ENCODE results near the gene PLLP. TPM values are rescaled to one million over a fixed set of nuclear protein-coding genes. Genes with fewer than 3 reads are reported as not detected.

Gene PLLP
- total and polyA plus RNA-seq, 12 donors = 1.0 to 10.0 (median 2.7) TPM

DNA sequence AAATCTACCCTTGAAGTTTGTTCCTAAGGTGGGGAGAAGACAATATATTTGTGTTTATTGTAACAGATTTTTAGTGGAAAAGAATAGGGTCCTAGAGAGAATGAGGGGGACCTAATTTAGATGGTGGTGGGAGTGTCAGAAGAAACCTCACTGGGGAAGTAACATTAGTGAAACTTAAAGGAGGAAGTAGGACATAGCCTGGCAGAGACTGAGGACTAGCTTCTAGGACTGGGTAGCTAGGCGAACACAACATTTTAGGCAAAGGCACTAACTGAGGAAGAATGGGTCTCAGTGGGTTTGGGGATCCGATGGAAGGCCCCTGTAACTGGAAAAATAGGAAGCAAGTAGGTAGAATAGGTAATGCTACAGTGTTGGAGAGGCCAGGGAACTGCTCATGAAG, 43.6 kb downstream of the PLLP start:
- intact Hi-C loops (cut with DNase I) = loop anchor here in 1 of 2 donors (10.0 kb wide), 1 partner anchor 46 kb away; no protein-coding TSS in a partner anchor
- Histone ChIP-seq H3K27ac (no peak overlapping the region), H3K4me1 (replicated peaks in 1 of 2) (peaks cover 2 to 6% of the 10 kb centered on the region in 2 donors), H3K4me3 (no peak overlapping the region), H3K36me3 (replicated peaks in 1 of 2) (peaks cover 0 to 13% of the 10 kb centered on the region in 2 donors), H3K27me3 (no peaks in the 10 kb centered on the region), H3K9me3 (replicated peaks in 1 of 3) (no peaks in the 10 kb centered on the region)
- 75 to 94% (median 85%) methylated on average over 2 of the region's 2 CpGs for WGBS, 4 donors
- no peak for DNase-seq
- no peak for TF ChIP-seq POLR2A (IDR thresholded peaks at IDR 0.05)
- TF ChIP-seq, protein P1, sequence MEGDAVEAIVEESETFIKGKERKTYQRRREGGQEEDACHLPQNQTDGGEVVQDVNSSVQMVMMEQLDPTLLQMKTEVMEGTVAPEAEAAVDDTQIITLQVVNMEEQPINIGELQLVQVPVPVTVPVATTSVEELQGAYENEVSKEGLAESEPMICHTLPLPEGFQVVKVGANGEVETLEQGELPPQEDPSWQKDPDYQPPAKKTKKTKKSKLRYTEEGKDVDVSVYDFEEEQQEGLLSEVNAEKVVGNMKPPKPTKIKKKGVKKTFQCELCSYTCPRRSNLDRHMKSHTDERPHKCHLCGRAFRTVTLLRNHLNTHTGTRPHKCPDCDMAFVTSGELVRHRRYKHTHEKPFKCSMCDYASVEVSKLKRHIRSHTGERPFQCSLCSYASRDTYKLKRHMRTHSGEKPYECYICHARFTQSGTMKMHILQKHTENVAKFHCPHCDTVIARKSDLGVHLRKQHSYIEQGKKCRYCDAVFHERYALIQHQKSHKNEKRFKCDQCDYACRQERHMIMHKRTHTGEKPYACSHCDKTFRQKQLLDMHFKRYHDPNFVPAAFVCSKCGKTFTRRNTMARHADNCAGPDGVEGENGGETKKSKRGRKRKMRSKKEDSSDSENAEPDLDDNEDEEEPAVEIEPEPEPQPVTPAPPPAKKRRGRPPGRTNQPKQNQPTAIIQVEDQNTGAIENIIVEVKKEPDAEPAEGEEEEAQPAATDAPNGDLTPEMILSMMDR (IDR thresholded peaks at IDR 0.05) = no peak

GRCh38 chr16:57239107-57239506, 45.4 kb downstream of the PLLP start:
- no peaks in the 10 kb centered on the region for H3K9me3 ChIP-seq (replicated peaks in 1 of 3)
- no peak for DNase-seq
- H3K36me3 ChIP-seq (replicated peaks in 1 of 2) = peaks cover 0 to 27% of the 10 kb centered on the region in 2 donors
- TF ChIP-seq, protein P1 (IDR thresholded peaks at IDR 0.05) = no peak
- TF ChIP-seq POLR2A (IDR thresholded peaks at IDR 0.05) = no peak
- peaks cover 0 to under 1% of the 10 kb centered on the region in 2 donors for H3K4me1 ChIP-seq (replicated peaks in 1 of 2)
- intact Hi-C loops (cut with DNase I) = no loop called here
- H3K27me3 ChIP-seq = no peaks in the 10 kb centered on the region
- 85 to 89% (median 87%) methylated on average over 2 of the region's 2 CpGs for WGBS, 4 donors
- no peak overlapping the region for H3K27ac ChIP-seq
- H3K4me3 ChIP-seq = no peak overlapping the region

DNA sequence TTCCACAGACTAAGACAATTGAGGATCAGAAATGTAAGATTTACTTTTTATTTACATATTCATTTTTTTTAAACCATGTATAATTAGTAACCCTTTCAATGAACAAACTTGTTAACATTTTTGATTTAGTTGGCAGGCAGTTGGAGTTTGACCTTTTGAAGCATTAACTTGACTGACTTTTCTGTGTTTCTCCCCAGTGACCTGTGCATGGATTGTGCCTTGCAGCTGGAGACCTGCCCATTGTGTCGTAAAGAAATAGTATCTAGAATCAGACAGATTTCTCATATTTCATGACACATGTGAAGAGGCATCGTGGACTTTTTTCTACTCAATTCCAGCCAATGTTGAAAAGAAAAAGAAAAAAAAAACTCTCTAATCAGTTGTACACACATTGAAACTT, 45.8 kb downstream of the PLLP start:
- DNase-seq = peak in 1 of 7 donors; percentile 47
- H3K27me3 ChIP-seq = no peaks in the 10 kb centered on the region
- no peak overlapping the region for H3K4me3 ChIP-seq
- H3K4me1 ChIP-seq (replicated peaks in 1 of 2) = no peaks in the 10 kb centered on the region
- intact Hi-C loops (cut with DNase I) = no loop called here
- H3K9me3 ChIP-seq (replicated peaks in 1 of 3) = no peaks in the 10 kb centered on the region
- 35 to 44% (median 38%) methylated on average over 2 of the region's 2 CpGs for WGBS, 4 donors
- H3K36me3 ChIP-seq (replicated peaks in 1 of 2) = peaks cover 0 to 32% of the 10 kb centered on the region in 2 donors
- no peak overlapping the region for H3K27ac ChIP-seq
- no peak for TF ChIP-seq POLR2A (IDR thresholded peaks at IDR 0.05)
- TF ChIP-seq, protein P1 (IDR thresholded peaks at IDR 0.05) = no peak

GRCh38 chr16:57236022-57236350, 48.5 kb downstream of the PLLP start:
- Histone ChIP-seq H3K4me1 (replicated peaks in 1 of 2) (peaks cover 0 to 5% of the 10 kb centered on the region in 2 donors), H3K9me3 (replicated peaks in 1 of 3) (no peaks in the 10 kb centered on the region), H3K27me3 (no peaks in the 10 kb centered on the region), H3K27ac (no peak overlapping the region), H3K4me3 (no peak overlapping the region), H3K36me3 (replicated peaks in 1 of 2) (peaks cover 0 to 57% of the 10 kb centered on the region in 2 donors)
- intact Hi-C loops (cut with DNase I) = no loop called here
- no peak for DNase-seq
- TF ChIP-seq POLR2A (IDR thresholded peaks at IDR 0.05) = no peak
- TF ChIP-seq, protein P1 (IDR thresholded peaks at IDR 0.05) = no peak
